Measurements from ENCODE around the gene CD320. TPM values are rescaled to one million over a fixed set of nuclear protein-coding genes. Genes with fewer than 3 reads are reported as not detected.
"Not testable (repeated sequence)": the region's sequence is repeated elsewhere in the genome, so short reads cannot be mapped to it uniquely, and the experiment has no call there.

Gene CD320
- polyA plus RNA-seq, 1 donor (not counting 4 experiments of a cell fraction or from before 2014, with no cell fraction given) = 14.1 TPM

DNA sequence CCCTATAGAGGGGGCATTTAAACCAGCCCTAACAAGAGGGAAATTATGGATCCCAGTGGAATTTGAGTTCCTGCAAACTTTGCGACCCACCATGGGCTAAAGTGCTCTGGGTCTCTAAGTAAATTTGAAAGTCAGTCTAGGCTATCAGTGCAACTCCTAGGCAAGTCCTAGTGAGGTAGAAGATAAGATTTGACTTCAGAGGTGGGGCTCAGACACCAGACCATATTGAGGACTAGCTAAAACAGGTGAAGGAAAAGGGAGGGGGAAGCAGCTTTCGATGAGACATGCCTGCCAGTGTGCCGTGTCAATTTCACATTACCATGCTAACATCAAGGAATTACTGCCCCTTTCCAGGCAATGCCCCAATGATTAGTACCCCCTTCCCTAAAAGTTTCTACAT is 38.4 kb downstream of the CD320 start:
- DNase-seq (ENCODE audit: low read depth, low spot score) (no peak), FAIRE-seq (no peak)
- Histone ChIP-seq H2AFZ (ENCODE audit: control insufficient read depth, low read length) (no peak overlapping the region), H3K4me3 (ENCODE audit: control insufficient read depth in 2 of 3, extremely low read depth in 1 of 3, insufficient read depth in 2 of 3, low read depth in 1 of 3, low read length in 3 of 3) (no peak overlapping the region), H3K79me2 (ENCODE audit: control insufficient read depth, insufficient read depth, low read length) (no peaks in the 10 kb centered on the region), H3K27me3 (ENCODE audit: control insufficient read depth, extremely low read depth, insufficient read depth, low read length) (no peaks in the 10 kb centered on the region), H3K9me3 (ENCODE audit: control insufficient read depth, low read depth, low read length) (no peaks in the 10 kb centered on the region), H4K20me1 (ENCODE audit: control insufficient read depth, extremely low read depth, insufficient read depth, low read length) (no peaks in the 10 kb centered on the region), H3K9ac (ENCODE audit: control insufficient read depth, extremely low read depth, insufficient read depth, low read length) (no peak overlapping the region), H3K4me2 (ENCODE audit: control insufficient read depth, extremely low read depth, insufficient read depth, low read depth, low read length) (no peak overlapping the region), H3K27ac (ENCODE audit: control insufficient read depth, insufficient read depth, low read length) (no peak overlapping the region), H3K36me3 (ENCODE audit: control insufficient read depth in 2 of 2, extremely low read depth in 1 of 2, insufficient read depth in 2 of 2, low read length in 2 of 2) (no peaks in the 10 kb centered on the region), H3K4me1 (ENCODE audit: control insufficient read depth, extremely low read depth, insufficient read depth, low read length) (peaks cover 3% of the 10 kb centered on the region), H3K9me1 (ENCODE audit: control insufficient read depth, extremely low read depth, insufficient read depth, low read length) (no peaks in the 10 kb centered on the region)
- no peak for TF ChIP-seq EZH2 (IDR thresholded peaks at IDR 0.05; ENCODE audit: low read length)
- TF ChIP-seq CTCF (optimal IDR thresholded peaks at IDR 0.05 in 1 of 3, IDR thresholded peaks at IDR 0.05 in 1 of 3, conservative IDR thresholded peaks at IDR 0.05 in 1 of 3; ENCODE audit: extremely low read depth in 1 of 3, insufficient read depth in 2 of 3, low read length in 3 of 3) = no peak
- dilution Hi-C loops (cut with MboI; ENCODE audit: extremely low pct_ligation_motif_present, low sequenced_read_pairs) = no loop called here

GRCh38 chr19:8265872-8266271 is 42.3 kb downstream of the CD320 start:
- Histone ChIP-seq H3K4me1 (ENCODE audit: control insufficient read depth, extremely low read depth, insufficient read depth, low read length) (peaks cover 3% of the 10 kb centered on the region), H2AFZ (ENCODE audit: control insufficient read depth, low read length) (no peak overlapping the region), H3K79me2 (ENCODE audit: control insufficient read depth, insufficient read depth, low read length) (no peaks in the 10 kb centered on the region), H3K9me1 (ENCODE audit: control insufficient read depth, extremely low read depth, insufficient read depth, low read length) (no peaks in the 10 kb centered on the region), H3K4me2 (ENCODE audit: control insufficient read depth, extremely low read depth, insufficient read depth, low read depth, low read length) (no peak overlapping the region), H3K9ac (ENCODE audit: control insufficient read depth, extremely low read depth, insufficient read depth, low read length) (no peak overlapping the region), H3K9me3 (ENCODE audit: control insufficient read depth, low read depth, low read length) (no peaks in the 10 kb centered on the region), H3K36me3 (ENCODE audit: control insufficient read depth in 2 of 2, extremely low read depth in 1 of 2, insufficient read depth in 2 of 2, low read length in 2 of 2) (no peaks in the 10 kb centered on the region), H4K20me1 (ENCODE audit: control insufficient read depth, extremely low read depth, insufficient read depth, low read length) (no peaks in the 10 kb centered on the region), H3K27ac (ENCODE audit: control insufficient read depth, insufficient read depth, low read length) (no peak overlapping the region), H3K4me3 (ENCODE audit: control insufficient read depth in 2 of 3, extremely low read depth in 1 of 3, insufficient read depth in 2 of 3, low read depth in 1 of 3, low read length in 3 of 3) (no peak overlapping the region), H3K27me3 (ENCODE audit: control insufficient read depth, extremely low read depth, insufficient read depth, low read length) (no peaks in the 10 kb centered on the region)
- dilution Hi-C loops (cut with MboI; ENCODE audit: extremely low pct_ligation_motif_present, low sequenced_read_pairs) = no loop called here
- no peak for DNase-seq (ENCODE audit: low read depth, low spot score)
- FAIRE-seq = no peak
- TF ChIP-seq CTCF (optimal IDR thresholded peaks at IDR 0.05 in 1 of 3, IDR thresholded peaks at IDR 0.05 in 1 of 3, conservative IDR thresholded peaks at IDR 0.05 in 1 of 3; ENCODE audit: extremely low read depth in 1 of 3, insufficient read depth in 2 of 3, low read length in 3 of 3) (no peak), EZH2 (IDR thresholded peaks at IDR 0.05; ENCODE audit: low read length) (no peak)

DNA sequence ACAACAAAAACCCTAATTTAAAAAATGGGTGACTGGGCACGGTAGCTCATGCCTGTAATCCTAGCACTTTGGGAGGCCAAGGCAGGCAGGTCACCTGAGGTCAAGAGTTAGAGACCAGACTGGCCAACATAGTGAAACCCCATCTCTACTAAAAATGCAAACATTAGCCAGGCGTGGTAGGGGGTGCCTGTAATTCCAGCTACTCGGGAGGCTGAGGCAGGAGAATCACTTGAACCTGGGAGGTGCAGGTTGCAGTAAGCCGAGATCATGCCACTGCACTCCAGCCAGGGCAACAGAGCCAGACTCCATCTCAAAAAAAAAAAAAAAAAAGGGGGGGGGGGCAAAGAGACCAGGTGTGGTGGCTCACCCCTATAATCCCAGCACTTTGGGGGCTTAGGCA is 43.9 kb downstream of the CD320 start:
- H2AFZ ChIP-seq (ENCODE audit: control insufficient read depth, low read length); FAIRE-seq; H3K27ac ChIP-seq (ENCODE audit: control insufficient read depth, insufficient read depth, low read length); H3K9ac ChIP-seq (ENCODE audit: control insufficient read depth, extremely low read depth, insufficient read depth, low read length); H3K4me3 ChIP-seq (ENCODE audit: control insufficient read depth in 2 of 3, extremely low read depth in 1 of 3, insufficient read depth in 2 of 3, low read depth in 1 of 3, low read length in 3 of 3); H4K20me1 ChIP-seq (ENCODE audit: control insufficient read depth, extremely low read depth, insufficient read depth, low read length); H3K79me2 ChIP-seq (ENCODE audit: control insufficient read depth, insufficient read depth, low read length); H3K36me3 ChIP-seq (ENCODE audit: control insufficient read depth in 2 of 2, extremely low read depth in 1 of 2, insufficient read depth in 2 of 2, low read length in 2 of 2); H3K4me2 ChIP-seq (ENCODE audit: control insufficient read depth, extremely low read depth, insufficient read depth, low read depth, low read length); dilution Hi-C loops (cut with MboI; ENCODE audit: extremely low pct_ligation_motif_present, low sequenced_read_pairs); H3K9me3 ChIP-seq (ENCODE audit: control insufficient read depth, low read depth, low read length); H3K9me1 ChIP-seq (ENCODE audit: control insufficient read depth, extremely low read depth, insufficient read depth, low read length); H3K4me1 ChIP-seq (ENCODE audit: control insufficient read depth, extremely low read depth, insufficient read depth, low read length); H3K27me3 ChIP-seq (ENCODE audit: control insufficient read depth, extremely low read depth, insufficient read depth, low read length); DNase-seq (ENCODE audit: low read depth, low spot score): not testable (repeated sequence)

All from keratinocyte (primary cell).